Sigmoid colon (tissue), 7 donors: Measurements from ENCODE around the gene ARG2. TPM values are rescaled to one million over a fixed set of nuclear protein-coding genes. Genes with fewer than 3 reads are reported as not detected.

Experiments
- DNase-seq: peaks from one replicate; pipeline ENCODE4 v3.0.0-alpha.2; 2019
- H3K27ac ChIP-seq, 4 donors: fragments of 200-600 bp; sonication (generic); one replicate each; pipeline ENCODE4 v1.5.1; 2016 to 2019; ENCODE audit warnings: mild to moderate bottlenecking in 1 of 4
- H3K27me3 ChIP-seq, 3 donors: fragments of 200-600 bp; sonication (generic); one replicate each; pipeline ENCODE4 v1.5.1; 2019; ENCODE audit warnings: mild to moderate bottlenecking in 1 of 3
- H3K36me3 ChIP-seq, 4 donors: fragments of 200-600 bp; sonication (generic); one replicate each; pipeline ENCODE4 v1.5.1; 2016 to 2019
- H3K4me1 ChIP-seq, 4 donors: fragments of 200-600 bp; sonication (generic); one replicate each; pipeline ENCODE4 v1.5.1; 2017 to 2019
- H3K4me3 ChIP-seq, 4 donors: fragments of 200-600 bp; sonication (generic); one replicate each; pipeline ENCODE4 v1.5.1; 2017 to 2019; ENCODE audit warnings: mild to moderate bottlenecking in 2 of 4, moderate library complexity in 1 of 4
- H3K9me3 ChIP-seq, 4 donors: fragments of 200-600 bp in 3 of 4; sonication (generic) in 3 of 4; one replicate each; pipeline versions ENCODE4 v1.5.1 to v1.6.1; 2013 to 2019
- CTCF ChIP-seq, 4 experiments: fragments of 450-650 bp in 3 of 4; fragments of 200-600 bp in 1 of 4; IDR thresholded peaks; one replicate each; pipeline ENCODE4 v1.5.1; 2016 to 2019; ENCODE audit warnings: antibody characterized with exemption in 4 of 4, mild to moderate bottlenecking in 3 of 4, moderate library complexity in 2 of 4
- EP300 ChIP-seq, 4 donors: sonication (generic); formaldehyde crosslinking; IDR thresholded peaks; one replicate each; pipeline ENCODE4 v1.6.1; 2017; ENCODE audit warnings: antibody characterized with exemption in 4 of 4
- POLR2A ChIP-seq, 2 donors: fragments of 450-650 bp; IDR thresholded peaks; one replicate each; pipeline ENCODE4 v1.6.1; 2016; ENCODE audit warnings: antibody characterized with exemption in 2 of 2, mild to moderate bottlenecking in 2 of 2, moderate library complexity in 2 of 2
- POLR2AphosphoS5 ChIP-seq, 4 donors: sonication (generic); formaldehyde crosslinking; IDR thresholded peaks; one replicate each; pipeline ENCODE4 v1.6.1; 2017; ENCODE audit warnings: antibody characterized with exemption in 4 of 4
- WGBS, 2 donors: extraction: QIAGEN DNeasy Blood & Tissue Kit; methylation state at CpG; one replicate each; pipeline ENCODE4 v1.1.7; 2013; 5-methylcytosine and 5-hydroxymethylcytosine counted together
- intact Hi-C: fragments of 100-400 bp; cut with DNase I; formaldehyde crosslinking; loops from one replicate; pipeline ENCODE4 v1.15.1; 2023
- polyA plus RNA-seq, 3 donors: library from polyadenylated mRNA; stranded (reverse); fragments of 200-250 nt; gene quantifications; one replicate each; pipeline ENCODE4 v1.2.3, GENCODE V29; 2013
- total RNA-seq, 4 donors: library from RNA; depleted of rRNA; stranded (reverse); fragments of >200 nt; gene quantifications; one replicate each; pipeline ENCODE4 v1.1.0, GENCODE V29; 2016
- donor health status: healthy with polysubstance abuse.
- donor health status: Bipolar disorder and iron deficiency.
- donor health status: healthy.

The ARG2 gene
- total and polyA plus RNA-seq, 7 donors, result 0.60 to 59.2 (median 5.7) TPM

GRCh38 chr14:67646131-67646530 lies 26.4 kb downstream of the ARG2 start:
- Histone ChIP-seq H3K4me3 (no peak overlapping the region), H3K36me3 (peaks cover 1 to 54% (median 10%) of the 10 kb centered on the region in 4 donors), H3K4me1 (peaks cover 0 to 32% (median 4%) of the 10 kb centered on the region in 4 donors), H3K9me3 (no peaks in the 10 kb centered on the region), H3K27ac (no peak overlapping the region), H3K27me3 (no peaks in the 10 kb centered on the region)
- no peak for DNase-seq
- TF ChIP-seq EP300 (IDR thresholded peaks at IDR 0.05) (no peak), POLR2AphosphoS5 (IDR thresholded peaks at IDR 0.05) (no peak), POLR2A (IDR thresholded peaks at IDR 0.05) (no peak), CTCF (IDR thresholded peaks at IDR 0.05) (no peak)
- intact Hi-C loops, result no loop called here
- 84 to 91% methylated on average over 3 of the region's 3 CpGs for WGBS, 2 donors

DNA sequence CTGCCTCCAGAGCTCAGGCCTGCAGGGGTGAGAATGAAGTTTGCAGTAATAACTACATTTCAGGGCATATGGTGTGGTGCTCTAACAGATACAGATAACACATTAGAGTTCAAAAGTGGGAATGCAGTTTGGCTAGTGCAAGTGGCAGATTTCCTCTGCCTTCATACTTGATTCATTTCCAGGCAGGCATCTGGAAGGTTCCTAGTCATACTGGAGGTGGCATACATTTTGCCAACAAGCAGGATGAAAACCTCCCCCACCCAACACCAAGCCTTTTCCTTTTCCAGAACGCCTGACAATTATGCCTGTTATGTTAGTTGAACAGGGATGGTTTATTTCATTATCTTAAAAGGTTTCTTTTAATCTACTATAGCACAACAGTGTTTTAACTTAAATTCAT lies 30.4 kb downstream of the ARG2 start:
- H3K27ac ChIP-seq, result peak overlapping the region in 2 of 4 donors; percentile 8 to 24
- TF ChIP-seq POLR2AphosphoS5 (IDR thresholded peaks at IDR 0.05) (no peak), EP300 (IDR thresholded peaks at IDR 0.05) (no peak), POLR2A (IDR thresholded peaks at IDR 0.05) (no peak), CTCF (IDR thresholded peaks at IDR 0.05) (no peak)
- intact Hi-C loops, result no loop called here
- no peaks in the 10 kb centered on the region for H3K27me3 ChIP-seq
- peaks cover 0 to 37% (median 15%) of the 10 kb centered on the region in 4 donors for H3K4me1 ChIP-seq
- no peak overlapping the region for H3K4me3 ChIP-seq
- H3K36me3 ChIP-seq, result peaks cover 3 to 93% (median 24%) of the 10 kb centered on the region in 4 donors
- H3K9me3 ChIP-seq, result no peaks in the 10 kb centered on the region
- no peak for DNase-seq
- WGBS, 2 donors, result 90 to 97% methylated on average over 1 of the region's 1 CpG

DNA sequence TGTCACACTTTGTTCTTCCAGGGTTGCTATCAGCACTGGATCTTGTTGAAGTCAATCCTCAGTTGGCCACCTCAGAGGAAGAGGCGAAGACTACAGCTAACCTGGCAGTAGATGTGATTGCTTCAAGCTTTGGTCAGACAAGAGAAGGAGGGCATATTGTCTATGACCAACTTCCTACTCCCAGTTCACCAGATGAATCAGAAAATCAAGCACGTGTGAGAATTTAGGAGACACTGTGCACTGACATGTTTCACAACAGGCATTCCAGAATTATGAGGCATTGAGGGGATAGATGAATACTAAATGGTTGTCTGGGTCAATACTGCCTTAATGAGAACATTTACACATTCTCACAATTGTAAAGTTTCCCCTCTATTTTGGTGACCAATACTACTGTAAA lies 31.0 kb downstream of the ARG2 start:
- 82 to 95% methylated on average over 2 of the region's 2 CpGs for WGBS, 2 donors
- Histone ChIP-seq H3K4me3 (no peak overlapping the region), H3K27ac (peak overlapping the region in 1 of 4 donors; percentile 8), H3K36me3 (peaks cover 3 to 98% (median 27%) of the 10 kb centered on the region in 4 donors), H3K9me3 (no peaks in the 10 kb centered on the region), H3K27me3 (no peaks in the 10 kb centered on the region), H3K4me1 (peaks cover 0 to 35% (median 15%) of the 10 kb centered on the region in 4 donors)
- DNase-seq, result no peak
- intact Hi-C loops, result no loop called here
- TF ChIP-seq POLR2AphosphoS5 (IDR thresholded peaks at IDR 0.05), result no peak
- TF ChIP-seq EP300 (IDR thresholded peaks at IDR 0.05), result no peak
- TF ChIP-seq POLR2A (IDR thresholded peaks at IDR 0.05), result no peak
- TF ChIP-seq CTCF (IDR thresholded peaks at IDR 0.05), result no peak

DNA sequence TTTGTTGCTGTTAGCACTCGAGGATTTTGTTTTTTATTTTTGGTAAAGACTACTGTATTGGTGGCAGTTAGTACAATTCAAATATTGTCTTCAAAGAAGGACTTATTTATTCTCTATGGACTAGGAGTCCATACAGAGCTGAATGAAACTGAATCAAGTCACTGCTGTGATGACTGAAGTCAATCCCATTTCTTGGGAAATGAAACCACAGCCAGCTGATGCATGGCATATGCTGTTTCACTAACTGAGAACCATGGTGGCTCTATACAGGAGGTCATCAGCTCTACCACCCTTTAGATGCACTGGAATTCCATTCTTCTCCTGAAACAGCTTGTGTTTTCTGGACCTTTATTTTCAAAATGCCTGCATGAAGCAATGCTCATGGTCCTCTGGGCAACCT lies 32.5 kb downstream of the ARG2 start:
- Histone ChIP-seq H3K36me3 (peaks cover 12 to 98% (median 40%) of the 10 kb centered on the region in 4 donors), H3K27ac (no peak overlapping the region), H3K4me1 (peaks cover 0 to 35% (median 15%) of the 10 kb centered on the region in 4 donors), H3K27me3 (no peaks in the 10 kb centered on the region), H3K9me3 (no peaks in the 10 kb centered on the region), H3K4me3 (no peak overlapping the region)
- intact Hi-C loops, result no loop called here
- 83 to 95% methylated on average over 1 of the region's 1 CpG for WGBS, 2 donors
- DNase-seq, result no peak
- TF ChIP-seq POLR2AphosphoS5 (IDR thresholded peaks at IDR 0.05) (no peak), CTCF (IDR thresholded peaks at IDR 0.05) (no peak), EP300 (IDR thresholded peaks at IDR 0.05) (no peak), POLR2A (IDR thresholded peaks at IDR 0.05) (no peak)
